ENCODE results near the gene SCT. TPM values are rescaled to one million over a fixed set of nuclear protein-coding genes. Genes with fewer than 3 reads are reported as not detected.
A peak's percentile ranks its signal among the peaks of the same experiment; 100 is the strongest.

SCT gene
- total and polyA plus RNA-seq, 2 donors from 2014 or later = not detected

DNA sequence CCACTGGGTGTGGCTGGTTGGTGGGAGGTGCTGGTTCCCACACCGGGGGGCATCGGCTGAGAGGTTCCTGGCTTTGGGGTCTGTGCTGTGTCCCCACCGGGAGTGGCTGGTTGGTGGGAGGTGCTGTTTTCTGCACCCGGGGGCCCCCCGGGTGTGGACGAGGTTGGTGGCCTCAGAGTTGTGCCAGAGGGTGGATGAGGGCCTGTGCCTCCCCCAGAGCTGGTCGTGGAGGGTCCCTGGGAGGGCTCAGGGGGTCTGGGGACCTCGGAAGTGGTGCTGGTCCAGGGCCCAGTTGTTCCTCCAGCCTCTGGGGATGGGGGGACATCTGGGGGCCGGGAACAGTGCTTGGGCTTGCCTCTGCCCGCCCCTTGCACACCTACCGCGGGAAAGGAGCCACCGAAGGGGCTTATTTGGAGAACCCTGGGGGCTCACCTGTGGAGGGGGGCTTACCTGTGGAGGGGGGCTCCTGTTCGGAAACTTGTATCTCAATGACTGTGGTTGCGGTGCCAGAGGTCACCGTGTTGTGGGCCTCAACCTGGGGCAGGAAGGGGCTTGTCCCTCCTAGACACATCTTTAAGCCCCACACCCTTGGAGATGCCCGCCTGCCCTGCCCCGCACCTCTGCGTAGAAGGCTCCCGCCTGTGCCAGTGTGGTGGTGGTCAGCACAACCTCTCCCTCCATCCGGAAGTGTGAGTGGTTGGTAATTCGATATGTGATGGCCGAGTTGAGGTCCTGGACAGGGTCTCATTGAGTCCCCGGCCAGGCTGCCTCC lies 7.9 kb downstream of the SCT start:
- no peak for TF ChIP-seq CTCF (IDR thresholded peaks at IDR 0.05; ENCODE audit: borderline replicate concordance, extremely low read depth, insufficient read depth)
- Histone ChIP-seq H3K4me3 (ENCODE audit: low read length in 3 of 3) (no peak overlapping the region), H3K9me3 (ENCODE audit: control insufficient read depth in 2 of 3, insufficient read depth in 1 of 3, low read length in 3 of 3) (no peaks in the 10 kb centered on the region), H3K4me1 (ENCODE audit: control insufficient read depth in 2 of 3, insufficient read depth in 2 of 3, low read depth in 1 of 3, low read length in 3 of 3) (peaks cover 0 to 13% (median 0%) of the 10 kb centered on the region in 3 donors), H3K9ac (ENCODE audit: low read length in 3 of 3) (no peak overlapping the region), H3K27me3 (ENCODE audit: control insufficient read depth, insufficient read depth, low read length) (no peaks in the 10 kb centered on the region), H3K36me3 (ENCODE audit: control insufficient read depth in 2 of 3, insufficient read depth in 3 of 3, low read length in 3 of 3) (no peaks in the 10 kb centered on the region), H3K27ac (ENCODE audit: low read depth in 2 of 2, low read length in 2 of 2) (no peak overlapping the region)
- no peak for FAIRE-seq
- intact Hi-C loops (cut with DNase I) = no loop called here
- peak in 2 of 5 donors; percentile 50 to 71 for DNase-seq

DNA sequence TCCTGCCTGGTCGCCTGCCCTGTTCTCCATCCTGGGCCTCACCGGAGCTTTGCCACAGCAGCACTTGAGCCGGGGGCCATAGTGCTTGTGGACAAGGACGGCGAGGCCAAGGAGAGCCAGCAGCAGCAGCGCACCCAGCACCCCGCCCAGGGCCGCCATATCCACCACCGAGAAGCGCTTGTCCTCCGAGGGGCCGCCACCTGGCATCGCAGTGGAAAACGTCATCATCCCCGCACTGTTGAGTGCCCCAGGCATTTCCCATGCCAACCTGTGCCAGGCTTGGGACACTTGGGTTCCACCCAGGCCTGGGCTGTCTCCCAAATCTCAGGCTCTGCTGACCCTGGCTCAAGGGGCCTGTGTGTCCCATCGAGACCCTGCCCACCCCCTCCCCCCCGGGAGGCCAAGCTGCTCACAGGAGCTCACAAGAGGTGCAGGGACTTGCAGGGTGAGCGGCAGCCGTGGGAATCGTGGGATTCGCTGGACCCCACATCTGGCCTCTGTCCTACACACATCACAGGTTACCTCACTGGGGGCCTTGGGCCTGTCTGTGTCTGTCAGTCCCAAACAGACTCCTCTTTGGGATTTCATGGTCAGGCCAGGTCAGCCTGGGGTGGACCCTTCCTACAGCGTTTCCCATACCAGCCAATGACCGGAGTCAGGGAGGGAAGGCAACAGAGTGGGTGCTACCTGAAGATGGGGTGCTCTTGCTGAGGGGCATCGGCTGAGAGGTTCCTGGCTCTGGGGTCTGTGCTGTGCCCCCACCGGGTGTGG lies 8.9 kb downstream of the SCT start:
- Histone ChIP-seq H3K27me3 (ENCODE audit: control insufficient read depth, insufficient read depth, low read length) (no peaks in the 10 kb centered on the region), H3K9me3 (ENCODE audit: control insufficient read depth in 2 of 3, insufficient read depth in 1 of 3, low read length in 3 of 3) (no peaks in the 10 kb centered on the region), H3K4me1 (ENCODE audit: control insufficient read depth in 2 of 3, insufficient read depth in 2 of 3, low read depth in 1 of 3, low read length in 3 of 3) (peaks cover 0 to 13% (median 0%) of the 10 kb centered on the region in 3 donors), H3K9ac (ENCODE audit: low read length in 3 of 3) (no peak overlapping the region), H3K27ac (ENCODE audit: low read depth in 2 of 2, low read length in 2 of 2) (no peak overlapping the region), H3K36me3 (ENCODE audit: control insufficient read depth in 2 of 3, insufficient read depth in 3 of 3, low read length in 3 of 3) (peaks cover 0 to 2% (median 0%) of the 10 kb centered on the region in 3 donors), H3K4me3 (ENCODE audit: low read length in 3 of 3) (no peak overlapping the region)
- intact Hi-C loops (cut with DNase I) = no loop called here
- FAIRE-seq = no peak
- TF ChIP-seq CTCF (IDR thresholded peaks at IDR 0.05; ENCODE audit: borderline replicate concordance, extremely low read depth, insufficient read depth) = no peak
- DNase-seq = peak in 1 of 5 donors; percentile 52

DNA sequence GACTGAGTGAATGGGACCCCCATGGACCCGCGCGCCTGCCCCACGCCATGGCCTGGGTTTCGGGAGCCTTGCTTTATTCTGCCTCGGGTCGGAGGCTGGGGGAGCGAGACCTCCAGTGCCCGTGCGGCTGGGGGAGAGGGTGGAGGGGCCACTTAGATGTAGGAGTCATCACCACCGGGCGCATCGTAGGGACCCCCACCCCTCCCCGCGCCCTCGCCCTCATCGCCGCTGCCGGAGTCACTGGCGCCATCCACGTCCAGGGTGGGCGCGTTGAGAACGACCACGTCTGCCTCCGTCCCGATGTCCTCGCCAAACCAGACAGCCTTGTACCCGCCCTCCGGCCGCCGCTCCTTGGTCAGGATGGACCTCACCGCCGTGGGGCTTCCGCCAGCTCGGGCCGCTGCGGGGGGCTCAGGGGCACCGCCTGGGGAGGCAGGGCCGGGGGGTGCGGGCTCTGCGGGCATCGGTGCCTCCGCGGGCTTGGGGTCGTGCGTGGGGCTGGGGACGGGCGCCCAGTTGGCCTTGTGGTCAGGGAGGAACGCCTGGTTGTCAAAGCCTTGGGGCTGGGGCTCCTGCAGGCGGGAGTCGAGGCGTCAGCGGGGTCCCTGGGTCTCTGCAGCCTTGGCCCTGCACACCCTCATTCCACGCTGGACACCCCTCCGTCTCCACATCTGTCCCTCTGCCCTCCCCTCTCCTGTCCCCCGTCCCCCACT lies 9.6 kb downstream of the SCT start:
- no peak for FAIRE-seq
- DNase-seq = peak in 2 of 5 donors; percentile 57 to 84
- intact Hi-C loops (cut with DNase I) = no loop called here

More for the DNA sequence above, 9.6 kb downstream of the SCT start:
- H3K36me3 ChIP-seq (ENCODE audit: control insufficient read depth in 2 of 3, insufficient read depth in 3 of 3, low read length in 3 of 3) = peaks cover 0 to 8% (median 0%) of the 10 kb centered on the region in 3 donors
- peaks cover 0 to 13% (median 0%) of the 10 kb centered on the region in 3 donors for H3K4me1 ChIP-seq (ENCODE audit: control insufficient read depth in 2 of 3, insufficient read depth in 2 of 3, low read depth in 1 of 3, low read length in 3 of 3)
- no peak overlapping the region for H3K9ac ChIP-seq (ENCODE audit: low read length in 3 of 3)
- TF ChIP-seq CTCF (IDR thresholded peaks at IDR 0.05; ENCODE audit: borderline replicate concordance, extremely low read depth, insufficient read depth) = no peak
- H3K4me3 ChIP-seq (ENCODE audit: low read length in 3 of 3) = no peak overlapping the region
- no peaks in the 10 kb centered on the region for H3K9me3 ChIP-seq (ENCODE audit: control insufficient read depth in 2 of 3, insufficient read depth in 1 of 3, low read length in 3 of 3)
- no peaks in the 10 kb centered on the region for H3K27me3 ChIP-seq (ENCODE audit: control insufficient read depth, insufficient read depth, low read length)
- no peak overlapping the region for H3K27ac ChIP-seq (ENCODE audit: low read depth in 2 of 2, low read length in 2 of 2)

Measured in kidney (tissue), 14 donors.